Measurements from ENCODE around the gene DOK5.
"Not testable (repeated sequence)": the region's sequence is repeated elsewhere in the genome, so short reads cannot be mapped to it uniquely, and the experiment has no call there.

Gene DOK5

GRCh38 chr20:54475334-54476168 lies at the start of gene DOK5:
DOK5 (plus strand) TSS chr20:54475593; CDS start chr20:54475947, 354 bp downstream.
- no peak for DNase-seq

- DNase-seq: no peak
Observed at GRCh38 chr20:54429364-54429763, 46.0 kb upstream of the DOK5 start.

GRCh38 chr20:54431156-54431944 lies 44.0 kb upstream of the DOK5 start:
- DNase-seq: no peak

GRCh38 chr20:54432966-54433365 lies 42.4 kb upstream of the DOK5 start:
- DNase-seq: no peak

- no peak for DNase-seq
Observed at GRCh38 chr20:54433636-54434035, 41.8 kb upstream of the DOK5 start.

GRCh38 chr20:54434196-54434595 lies 41.2 kb upstream of the DOK5 start:
- DNase-seq: no peak

- no peak for DNase-seq
Observed at GRCh38 chr20:54435015-54435414, 40.4 kb upstream of the DOK5 start.

GRCh38 chr20:54436410-54436809 lies 39.0 kb upstream of the DOK5 start:
- not testable (repeated sequence) for DNase-seq

- DNase-seq: no peak
Observed at GRCh38 chr20:54438166-54438565, 37.2 kb upstream of the DOK5 start.

GRCh38 chr20:54450207-54450606 lies 25.2 kb upstream of the DOK5 start:
- no peak for DNase-seq

- no peak for DNase-seq
Observed at GRCh38 chr20:54451171-54451570, 24.2 kb upstream of the DOK5 start.

GRCh38 chr20:54452277-54452676 lies 23.1 kb upstream of the DOK5 start:
- DNase-seq: no peak

GRCh38 chr20:54454982-54455381 lies 20.4 kb upstream of the DOK5 start:
- DNase-seq: no peak

- DNase-seq: no peak
Observed at GRCh38 chr20:54456423-54456822, 19.0 kb upstream of the DOK5 start.

- no peak for DNase-seq
Observed at GRCh38 chr20:54456961-54457360, 18.4 kb upstream of the DOK5 start.

GRCh38 chr20:54458219-54458618 lies 17.2 kb upstream of the DOK5 start:
- no peak for DNase-seq

GRCh38 chr20:54459279-54459678 lies 16.1 kb upstream of the DOK5 start:
- DNase-seq: no peak

GRCh38 chr20:54464003-54464402 lies 11.4 kb upstream of the DOK5 start:
- DNase-seq: no peak

- no peak for DNase-seq
Observed at GRCh38 chr20:54466127-54466526, 9.3 kb upstream of the DOK5 start.

GRCh38 chr20:54467622-54468021 lies 7.8 kb upstream of the DOK5 start:
- DNase-seq: no peak

GRCh38 chr20:54468082-54468481 lies 7.3 kb upstream of the DOK5 start:
- DNase-seq: no peak

- no peak for DNase-seq
Observed at GRCh38 chr20:54469293-54469692, 6.1 kb upstream of the DOK5 start.

GRCh38 chr20:54469952-54470351 lies 5.4 kb upstream of the DOK5 start:
- DNase-seq: no peak

GRCh38 chr20:54470697-54471096 lies 4.7 kb upstream of the DOK5 start:
- DNase-seq: no peak

Measured in stimulated activated CD4-positive, alpha-beta T cell treated with anti-CD3 and anti-CD28 coated beads, Interleukin-4, amount 100 ng/mL, for 4 hours (primary cell).